ENCODE results near the gene MAP7D2. TPM values are rescaled to one million over a fixed set of nuclear protein-coding genes. Genes with fewer than 3 reads are reported as not detected.

MAP7D2 gene
- total and polyA plus RNA-seq, 2 of the 4 experiments (the other 2 are of a cell fraction), result 0.18 to 0.19 TPM

DNA sequence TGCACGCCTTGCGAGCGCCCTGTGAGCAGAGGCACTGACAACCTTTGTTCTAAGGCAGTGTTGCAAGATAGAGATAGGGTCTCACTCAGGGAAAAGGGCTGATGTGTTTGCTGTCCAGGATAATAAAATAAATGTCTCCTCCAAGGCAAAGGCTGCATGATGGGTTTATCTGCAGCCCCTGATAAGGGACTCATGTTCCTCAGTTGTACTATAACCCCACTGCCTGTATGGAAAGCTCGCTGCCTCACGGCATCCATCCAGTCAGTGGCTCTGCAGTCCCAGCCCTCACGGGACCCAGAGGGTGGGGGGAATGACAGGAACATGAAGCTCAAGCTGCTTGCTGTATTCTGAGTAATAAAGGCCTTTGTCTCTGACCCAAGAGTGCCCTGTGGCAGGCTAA, 148.4 kb downstream of the MAP7D2 start:
- H3K56ac ChIP-seq (ENCODE audit: extremely low read depth, insufficient read depth, low read length), result no peak overlapping the region
- no peak overlapping the region for H2BK120ac ChIP-seq (ENCODE audit: low read depth, low read length)
- no peak overlapping the region for H2AK5ac ChIP-seq (ENCODE audit: low read depth, low read length)
- WGBS, 2 experiments (ENCODE audit: extremely low coverage in 2 of 2, insufficient read length in 1 of 2), result 82% methylated on average over 3 of the region's 6 CpGs; no CpG with 5 or more reads in 1 of the 2 experiments
- H3K9ac ChIP-seq (ENCODE audit: low read depth, low read length), result no peak overlapping the region
- H4K20me1 ChIP-seq (ENCODE audit: insufficient read depth, low read length), result no peaks in the 10 kb centered on the region
- no peaks in the 10 kb centered on the region for H3K4me1 ChIP-seq (ENCODE audit: control insufficient read depth, insufficient read depth, low read length)
- TF ChIP-seq RFX5 (IDR thresholded peaks at IDR 0.05; ENCODE audit: low read depth, low read length), result no peak
- no peak overlapping the region for H2AK9ac ChIP-seq (replicated peaks; ENCODE audit: low read depth, low read length, poor library complexity)
- H4K91ac ChIP-seq (ENCODE audit: insufficient read depth, low read depth, low read length), result no peak overlapping the region
- ATAC-seq (ENCODE audit: low read depth) (no peak), DNase-seq (no peak)
- H2BK5ac ChIP-seq (ENCODE audit: low read depth, low read length, poor library complexity, severe bottlenecking), result no peak overlapping the region
- H3K79me1 ChIP-seq (ENCODE audit: low read depth in 1 of 2, low read length in 2 of 2), result peaks cover 0 to 4% of the 10 kb centered on the region in 2 experiments; a peak in 1 of 4 replicates
- H3K23ac ChIP-seq (ENCODE audit: low read depth, low read length), result no peak overlapping the region
- H3K4ac ChIP-seq (ENCODE audit: low read depth, low read length), result no peak overlapping the region
- intact Hi-C loops (cut with micrococcal nuclease), result no loop called here
- no peaks in the 10 kb centered on the region for H3K9me3 ChIP-seq (ENCODE audit: control insufficient read depth, insufficient read depth, low read length)
- ChIA-PET CTCF (no interaction called here), POLR2A (ENCODE audit: unreplicated experiment) (no interaction called here)
- H2BK15ac ChIP-seq (ENCODE audit: low read depth, low read length), result no peak overlapping the region
- no peak overlapping the region for H3K4me2 ChIP-seq (ENCODE audit: low read depth, low read length)
- dilution Hi-C loops (cut with HindIII; ENCODE audit: low sequenced_read_pairs, unreplicated experiment), result no loop called here
- H3K27ac ChIP-seq (ENCODE audit: insufficient read depth, low read length), result no peak overlapping the region
- no TSS peak for BruUV-seq (replicated peaks)
- H4K8ac ChIP-seq (ENCODE audit: low read depth in 2 of 2, low read length in 2 of 2), result no peak overlapping the region
- no peak overlapping the region for H3K18ac ChIP-seq (ENCODE audit: low read depth, low read length)
- in situ Hi-C loops (cut with MboI; ENCODE audit: low sequenced_read_pairs), result no loop called here
- H3K36me3 ChIP-seq (ENCODE audit: control insufficient read depth, insufficient read depth, low read length), result peaks cover 5% of the 10 kb centered on the region; the same call in 1 of the 2 replicates
- H2BK20ac ChIP-seq (ENCODE audit: low read depth, low read length), result no peak overlapping the region
- H3K14ac ChIP-seq (replicated peaks; ENCODE audit: low read depth, low read length), result no peak overlapping the region
- H2AFZ ChIP-seq (replicated peaks; ENCODE audit: low read length, poor library complexity), result no peak overlapping the region
- H3K4me3 ChIP-seq (ENCODE audit: insufficient read depth, low read depth, low read length), result no peak overlapping the region
- H3K9me1 ChIP-seq (ENCODE audit: insufficient read depth, low read length), result peaks cover under 1% of the 10 kb centered on the region; the same call in 1 of the 2 replicates
- H3K27me3 ChIP-seq (ENCODE audit: control insufficient read depth, insufficient read depth, low read length), result no peaks in the 10 kb centered on the region
- H4K5ac ChIP-seq (ENCODE audit: low read depth, low read length), result no peak overlapping the region

Measured in IMR-90 (cell line).